ENCODE results near the gene CYYR1.

- no peak for TF ChIP-seq CTCF (IDR thresholded peaks at IDR 0.05)
- TF ChIP-seq REST (IDR thresholded peaks at IDR 0.05; ENCODE audit: insufficient read depth in 1 of 2, low read depth in 2 of 2, low read length in 1 of 2) = no peak
- TF ChIP-seq POLR2AphosphoS5 (IDR thresholded peaks at IDR 0.05; ENCODE audit: low read depth, low read length) = no peak
- TF ChIP-seq SIN3A (IDR thresholded peaks at IDR 0.05; ENCODE audit: borderline replicate concordance, insufficient read depth, low read depth, low read length) = no peak
- TF ChIP-seq TCF7L2 (IDR thresholded peaks at IDR 0.05; ENCODE audit: low read depth, low read length) = no peak
Observed at GRCh38 chr21:26433386-26433785, 139.7 kb downstream of the CYYR1 start.
